Measurements from ENCODE around the gene PODNL1. TPM values are rescaled to one million over a fixed set of nuclear protein-coding genes. Genes with fewer than 3 reads are reported as not detected.

PODNL1 gene
- total RNA-seq, 1 donor from 2014 or later, result not detected

- no peaks in the 10 kb centered on the region for H3K27me3 ChIP-seq (ENCODE audit: control insufficient read depth, insufficient read depth, low read length)
- DNase-seq (ENCODE audit: low read depth), result no peak
These were observed 49.9 kb downstream of the PODNL1 start for GRCh38 chr19:13888281-13888680.

GRCh38 chr19:13887517-13887916 lies 50.7 kb downstream of the PODNL1 start:
- DNase-seq (ENCODE audit: low read depth) (peak; percentile 69), FAIRE-seq (no peak)
- no peaks in the 10 kb centered on the region for H3K27me3 ChIP-seq (ENCODE audit: control insufficient read depth, insufficient read depth, low read length)
- no peaks in the 10 kb centered on the region for H3K36me3 ChIP-seq (ENCODE audit: control insufficient read depth, insufficient read depth, low read length)
- no peak overlapping the region for H3K4me3 ChIP-seq (ENCODE audit: low read depth, low read length)
- no peak for TF ChIP-seq CTCF (IDR thresholded peaks at IDR 0.05; ENCODE audit: insufficient read depth, low read length, severe bottlenecking)

More at GRCh38 chr19:13888281-13888680, 49.9 kb downstream of the PODNL1 start:
- TF ChIP-seq CTCF (IDR thresholded peaks at IDR 0.05; ENCODE audit: insufficient read depth, low read length, severe bottlenecking), result peak; percentile 26
- Histone ChIP-seq H3K36me3 (ENCODE audit: control insufficient read depth, insufficient read depth, low read length) (no peaks in the 10 kb centered on the region), H3K4me3 (ENCODE audit: low read depth, low read length) (no peak overlapping the region)
- no peak for FAIRE-seq

GRCh38 chr19:13887018-13887436 lies 51.2 kb downstream of the PODNL1 start:
- no peak for FAIRE-seq
- Histone ChIP-seq H3K4me3 (ENCODE audit: low read depth, low read length) (no peak overlapping the region), H3K36me3 (ENCODE audit: control insufficient read depth, insufficient read depth, low read length) (no peaks in the 10 kb centered on the region), H3K27me3 (ENCODE audit: control insufficient read depth, insufficient read depth, low read length) (no peaks in the 10 kb centered on the region)
- no peak for TF ChIP-seq CTCF (IDR thresholded peaks at IDR 0.05; ENCODE audit: insufficient read depth, low read length, severe bottlenecking)
- DNase-seq (ENCODE audit: low read depth), result no peak

GRCh38 chr19:13885826-13886365 lies 52.3 kb downstream of the PODNL1 start:
- Histone ChIP-seq H3K27me3 (ENCODE audit: control insufficient read depth, insufficient read depth, low read length) (no peaks in the 10 kb centered on the region), H3K4me3 (ENCODE audit: low read depth, low read length) (no peak overlapping the region), H3K36me3 (ENCODE audit: control insufficient read depth, insufficient read depth, low read length) (no peaks in the 10 kb centered on the region)
- FAIRE-seq, result no peak
- DNase-seq (ENCODE audit: low read depth), result no peak
- TF ChIP-seq CTCF (IDR thresholded peaks at IDR 0.05; ENCODE audit: insufficient read depth, low read length, severe bottlenecking), result no peak

- DNase-seq (ENCODE audit: low read depth), result no peak
- H3K27me3 ChIP-seq (ENCODE audit: control insufficient read depth, insufficient read depth, low read length), result no peaks in the 10 kb centered on the region
- H3K36me3 ChIP-seq (ENCODE audit: control insufficient read depth, insufficient read depth, low read length), result no peaks in the 10 kb centered on the region
- peak; percentile 1 for TF ChIP-seq CTCF (IDR thresholded peaks at IDR 0.05; ENCODE audit: insufficient read depth, low read length, severe bottlenecking)
- no peak for FAIRE-seq
- no peak overlapping the region for H3K4me3 ChIP-seq (ENCODE audit: low read depth, low read length)
These were observed 53.3 kb downstream of the PODNL1 start for GRCh38 chr19:13884726-13885591.
